Cardiac muscle cell (in vitro differentiated cells and primary cell): ENCODE measurements around the gene PPM1A. TPM values are rescaled to one million over a fixed set of nuclear protein-coding genes. Genes with fewer than 3 reads are reported as not detected.

Source experiments
- DNase-seq, 2 donors: peaks; one replicate each; pipeline versions ENCODE4 v3.0.0 to v3.0.0-alpha.2; 2010 to 2017; ENCODE audit warnings: low read depth in 1 of 2, low spot score in 1 of 2
- H3K27ac ChIP-seq: fragments of 200-600 bp; sonication (generic); 2 replicates; pipeline ENCODE4 v1.5.1; 2016
- H3K27me3 ChIP-seq: fragments of 200-600 bp; sonication (generic); 2 replicates; pipeline ENCODE4 v1.6.0; 2016; ENCODE audit warnings: control low read depth
- H3K36me3 ChIP-seq: fragments of 200-600 bp; sonication (generic); 2 replicates; pipeline ENCODE4 v1.5.1; 2016; ENCODE audit warnings: control low read depth
- H3K4me1 ChIP-seq: fragments of 200-600 bp; sonication (generic); 2 replicates; pipeline ENCODE4 v1.8.1; 2017; ENCODE audit warnings: low read depth, mild to moderate bottlenecking, mixed run types
- H3K4me3 ChIP-seq: fragments of 200-600 bp; sonication (generic); 2 replicates; pipeline ENCODE4 v1.5.1; 2016; ENCODE audit warnings: mild to moderate bottlenecking
- H3K9me3 ChIP-seq: fragments of 200-600 bp; sonication (generic); 2 replicates; pipeline ENCODE4 v1.5.1; 2017; ENCODE audit warnings: low read depth, mild to moderate bottlenecking, control low read depth
- polyA plus RNA-seq: library from polyadenylated mRNA; unstranded; fragments of >200 nt; fragmentation: Nextera tagmentation; extraction: Ambion mirVana; gene quantifications from 2 replicates; pipeline ENCODE4 v1.2.1, GENCODE V29; 2016
- total RNA-seq: library from RNA; depleted of rRNA; stranded (reverse); fragments of >200 nt; gene quantifications from 2 replicates; pipeline ENCODE4 v1.2.3, GENCODE V29; 2016
- TF ChIP-seq, protein P1 (sequence below): IDR thresholded peaks from 2 replicates; pipeline ENCODE4 v1.5.1; 2012; ENCODE audit warnings: low read depth, mild to moderate bottlenecking, low read length

Gene PPM1A
- total and polyA plus RNA-seq, 2 experiments from 2014 or later = 19.6 to 24.1 TPM

- Histone ChIP-seq H3K36me3 (no peaks in the 10 kb centered on the region), H3K4me1 (no peaks in the 10 kb centered on the region), H3K27ac (no peak overlapping the region), H3K9me3 (no peaks in the 10 kb centered on the region), H3K27me3 (peaks cover 7% of the 10 kb centered on the region), H3K4me3 (no peak overlapping the region)
- TF ChIP-seq, protein P1, sequence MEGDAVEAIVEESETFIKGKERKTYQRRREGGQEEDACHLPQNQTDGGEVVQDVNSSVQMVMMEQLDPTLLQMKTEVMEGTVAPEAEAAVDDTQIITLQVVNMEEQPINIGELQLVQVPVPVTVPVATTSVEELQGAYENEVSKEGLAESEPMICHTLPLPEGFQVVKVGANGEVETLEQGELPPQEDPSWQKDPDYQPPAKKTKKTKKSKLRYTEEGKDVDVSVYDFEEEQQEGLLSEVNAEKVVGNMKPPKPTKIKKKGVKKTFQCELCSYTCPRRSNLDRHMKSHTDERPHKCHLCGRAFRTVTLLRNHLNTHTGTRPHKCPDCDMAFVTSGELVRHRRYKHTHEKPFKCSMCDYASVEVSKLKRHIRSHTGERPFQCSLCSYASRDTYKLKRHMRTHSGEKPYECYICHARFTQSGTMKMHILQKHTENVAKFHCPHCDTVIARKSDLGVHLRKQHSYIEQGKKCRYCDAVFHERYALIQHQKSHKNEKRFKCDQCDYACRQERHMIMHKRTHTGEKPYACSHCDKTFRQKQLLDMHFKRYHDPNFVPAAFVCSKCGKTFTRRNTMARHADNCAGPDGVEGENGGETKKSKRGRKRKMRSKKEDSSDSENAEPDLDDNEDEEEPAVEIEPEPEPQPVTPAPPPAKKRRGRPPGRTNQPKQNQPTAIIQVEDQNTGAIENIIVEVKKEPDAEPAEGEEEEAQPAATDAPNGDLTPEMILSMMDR = peak; percentile 77
- peak; percentile 63 to 89 for DNase-seq
Observed at GRCh38 chr14:60331201-60332045, 82.4 kb downstream of the PPM1A start.

DNA sequence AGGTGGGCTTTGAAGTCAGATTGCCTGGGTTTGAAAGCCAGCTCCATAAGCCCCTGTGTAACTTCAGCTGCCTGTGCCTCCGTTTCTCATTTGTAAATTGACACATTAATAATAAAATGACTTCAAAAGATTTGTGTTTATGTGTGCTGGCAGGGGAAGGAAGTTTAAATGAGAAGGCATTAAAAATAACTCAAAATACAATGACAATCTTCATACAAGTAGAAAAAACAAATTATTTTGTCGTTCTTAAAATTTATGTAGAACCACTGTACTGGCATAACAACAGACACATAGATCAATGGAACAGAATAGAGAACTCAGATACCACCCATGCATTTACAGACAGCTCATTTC lies 83.0 kb downstream of the PPM1A start:
- Histone ChIP-seq H3K4me3 (no peak overlapping the region), H3K4me1 (no peaks in the 10 kb centered on the region), H3K27ac (no peak overlapping the region), H3K9me3 (no peaks in the 10 kb centered on the region), H3K36me3 (no peaks in the 10 kb centered on the region), H3K27me3 (peaks cover 7% of the 10 kb centered on the region)
- no peak for DNase-seq
- TF ChIP-seq, protein P1 = no peak

GRCh38 chr14:60332869-60333268 lies 83.8 kb downstream of the PPM1A start:
- DNase-seq = no peak
- Histone ChIP-seq H3K4me3 (no peak overlapping the region), H3K4me1 (no peaks in the 10 kb centered on the region), H3K36me3 (no peaks in the 10 kb centered on the region), H3K27me3 (peaks cover 4% of the 10 kb centered on the region), H3K27ac (no peak overlapping the region), H3K9me3 (no peaks in the 10 kb centered on the region)
- TF ChIP-seq, protein P1 = no peak

DNA sequence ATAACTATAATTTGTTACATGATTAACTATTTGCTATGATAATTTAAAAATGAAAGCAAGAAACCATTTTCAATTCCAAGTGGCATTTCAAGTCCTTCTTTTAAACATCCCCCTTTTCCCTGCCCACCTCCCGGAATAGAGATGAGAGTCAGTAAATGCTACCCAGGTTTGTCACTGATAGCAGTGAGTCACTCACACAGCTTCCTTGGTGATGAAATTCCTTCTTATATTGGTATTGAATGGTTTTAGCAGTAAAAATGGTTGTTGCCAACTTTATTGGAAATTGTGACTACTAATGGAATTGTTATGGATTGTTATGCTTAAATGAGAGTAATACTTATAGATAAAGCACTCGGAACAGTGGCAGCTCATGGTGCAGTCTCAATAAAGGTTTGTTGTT lies 90.5 kb downstream of the PPM1A start:
- H3K4me3 ChIP-seq = no peak overlapping the region
- DNase-seq = no peak
- H3K27me3 ChIP-seq = no peaks in the 10 kb centered on the region
- no peaks in the 10 kb centered on the region for H3K4me1 ChIP-seq
- H3K36me3 ChIP-seq = no peaks in the 10 kb centered on the region
- H3K27ac ChIP-seq = no peak overlapping the region
- TF ChIP-seq, protein P1 = no peak
- H3K9me3 ChIP-seq = no peaks in the 10 kb centered on the region

- TF ChIP-seq, protein P1 = no peak
Observed at GRCh38 chr14:60343571-60344071, 94.6 kb downstream of the PPM1A start.

More at GRCh38 chr14:60343571-60344071, 94.6 kb downstream of the PPM1A start:
- no peak overlapping the region for H3K27ac ChIP-seq
- DNase-seq = no peak
- H3K36me3 ChIP-seq = no peaks in the 10 kb centered on the region
- no peaks in the 10 kb centered on the region for H3K27me3 ChIP-seq
- peaks cover 4% of the 10 kb centered on the region for H3K4me1 ChIP-seq
- H3K4me3 ChIP-seq = no peak overlapping the region
- H3K9me3 ChIP-seq = no peaks in the 10 kb centered on the region
